Suprapubic skin (tissue), 4 donors: ENCODE measurements around the gene CRABP1. TPM values are rescaled to one million over a fixed set of nuclear protein-coding genes. Genes with fewer than 3 reads are reported as not detected.
"Not testable (repeated sequence)": the region's sequence is repeated elsewhere in the genome, so short reads cannot be mapped to it uniquely, and the experiment has no call there.

Experiments used
- DNase-seq, 2 donors: peaks; one replicate each; pipeline ENCODE4 v3.0.0-alpha.2; 2019; ENCODE audit warnings: low spot score in 2 of 2
- H3K27ac ChIP-seq: fragments of 200-600 bp; sonication (generic); one replicate; pipeline ENCODE4 v1.5.1; 2019
- H3K27me3 ChIP-seq: fragments of 200-600 bp; sonication (generic); one replicate; pipeline ENCODE4 v1.5.1; 2019
- H3K36me3 ChIP-seq: fragments of 200-600 bp; sonication (generic); one replicate; pipeline ENCODE4 v1.5.1; 2019
- H3K4me1 ChIP-seq: fragments of 200-600 bp; sonication (generic); one replicate; pipeline ENCODE4 v1.5.1; 2019
- H3K4me3 ChIP-seq: fragments of 200-600 bp; sonication (generic); one replicate; pipeline ENCODE4 v1.5.1; 2019; ENCODE audit warnings: mild to moderate bottlenecking
- H3K9me3 ChIP-seq: fragments of 200-600 bp; sonication (generic); one replicate; pipeline ENCODE4 v1.5.1; 2019
- EP300 ChIP-seq: sonication (generic); formaldehyde crosslinking; IDR thresholded peaks from one replicate; pipeline ENCODE4 v1.6.1; 2017; ENCODE audit warnings: antibody characterized with exemption
- POLR2A ChIP-seq, 2 donors: fragments of 450-650 bp; IDR thresholded peaks; one replicate each; pipeline ENCODE4 v1.6.1; 2017; ENCODE audit warnings: antibody characterized with exemption in 2 of 2, mild to moderate bottlenecking in 2 of 2, moderate library complexity in 2 of 2
- POLR2AphosphoS5 ChIP-seq, 3 donors: sonication (generic); formaldehyde crosslinking; IDR thresholded peaks; one replicate each; pipeline ENCODE4 v1.6.1; 2017; ENCODE audit warnings: antibody characterized with exemption in 3 of 3
- WGBS: methylation state at CpG from one replicate; pipeline ENCODE4 v1.1.5; 2018; 5-methylcytosine and 5-hydroxymethylcytosine counted together
- total RNA-seq, 4 donors: library from RNA; depleted of rRNA; stranded (reverse); fragments of >200 nt; gene quantifications; one replicate each; pipeline ENCODE4 v1.1.0, GENCODE V29; 2016
- TF ChIP-seq, protein P1 (sequence below), 2 donors: fragments of 200-600 bp in 1 of 2; fragments of 450-650 bp in 1 of 2; sonication (generic) in 1 of 2; IDR thresholded peaks; one replicate each; pipeline ENCODE4 v1.5.1; 2016 to 2019; ENCODE audit warnings: antibody characterized with exemption in 2 of 2, mild to moderate bottlenecking in 1 of 2, moderate library complexity in 1 of 2

The CRABP1 gene
- total RNA-seq, 4 donors from 2014 or later, result 2.6 to 8.7 (median 8.5) TPM; not detected in 1

DNA sequence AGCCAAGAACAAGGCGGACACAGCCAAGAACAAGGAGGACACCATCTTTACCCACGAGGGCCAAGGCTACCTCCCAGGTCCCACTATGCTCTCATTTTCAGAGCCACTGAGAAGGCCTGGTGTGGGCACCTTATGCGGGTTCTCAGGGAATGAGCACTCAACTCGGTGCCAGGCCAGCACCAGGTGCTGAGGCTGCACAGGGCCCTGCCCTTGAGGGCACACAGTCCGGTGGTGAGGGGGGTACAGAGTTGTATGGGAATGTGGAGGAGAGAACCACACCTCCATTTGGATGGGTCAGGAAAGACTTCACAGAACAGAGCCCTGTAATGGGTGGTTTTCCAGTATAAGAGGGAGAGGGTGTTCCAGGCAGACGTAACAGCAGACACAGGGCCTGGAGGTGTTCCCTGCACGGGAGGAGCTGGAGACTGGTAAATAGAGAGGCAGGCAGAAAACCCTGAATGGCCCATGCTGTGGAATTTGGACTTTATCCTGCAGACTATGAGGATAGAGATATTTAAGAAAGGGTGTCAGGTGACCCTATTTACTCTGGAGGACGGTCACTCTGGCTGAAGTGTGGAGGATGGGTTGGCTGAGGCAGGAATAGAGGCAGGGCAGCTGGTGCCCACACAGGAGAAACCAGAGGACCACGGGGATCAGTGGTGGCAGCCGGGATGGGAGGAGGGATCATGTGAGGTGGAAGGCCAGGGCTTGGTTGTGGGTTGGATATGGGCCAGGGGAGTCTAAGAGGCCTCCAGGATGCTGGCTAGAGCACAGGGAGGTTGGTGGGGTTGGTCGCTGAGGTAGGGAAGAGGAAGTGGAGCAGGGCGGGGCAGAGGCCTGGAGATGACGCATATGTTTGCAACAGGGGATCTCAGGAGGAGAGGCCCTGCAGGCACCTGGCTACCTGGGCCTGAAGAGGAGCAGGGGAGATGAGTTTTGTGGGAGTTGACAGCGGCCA, 34.6 kb downstream of the CRABP1 start:
- Histone ChIP-seq H3K4me3 (no peak overlapping the region), H3K9me3 (no peaks in the 10 kb centered on the region), H3K36me3 (no peaks in the 10 kb centered on the region), H3K4me1 (peaks cover 5% of the 10 kb centered on the region), H3K27me3 (no peaks in the 10 kb centered on the region), H3K27ac (no peak overlapping the region)
- TF ChIP-seq EP300 (no peak), POLR2A (IDR thresholded peaks at IDR 0.05) (no peak), POLR2AphosphoS5 (IDR thresholded peaks at IDR 0.05) (no peak)
- TF ChIP-seq, protein P1, sequence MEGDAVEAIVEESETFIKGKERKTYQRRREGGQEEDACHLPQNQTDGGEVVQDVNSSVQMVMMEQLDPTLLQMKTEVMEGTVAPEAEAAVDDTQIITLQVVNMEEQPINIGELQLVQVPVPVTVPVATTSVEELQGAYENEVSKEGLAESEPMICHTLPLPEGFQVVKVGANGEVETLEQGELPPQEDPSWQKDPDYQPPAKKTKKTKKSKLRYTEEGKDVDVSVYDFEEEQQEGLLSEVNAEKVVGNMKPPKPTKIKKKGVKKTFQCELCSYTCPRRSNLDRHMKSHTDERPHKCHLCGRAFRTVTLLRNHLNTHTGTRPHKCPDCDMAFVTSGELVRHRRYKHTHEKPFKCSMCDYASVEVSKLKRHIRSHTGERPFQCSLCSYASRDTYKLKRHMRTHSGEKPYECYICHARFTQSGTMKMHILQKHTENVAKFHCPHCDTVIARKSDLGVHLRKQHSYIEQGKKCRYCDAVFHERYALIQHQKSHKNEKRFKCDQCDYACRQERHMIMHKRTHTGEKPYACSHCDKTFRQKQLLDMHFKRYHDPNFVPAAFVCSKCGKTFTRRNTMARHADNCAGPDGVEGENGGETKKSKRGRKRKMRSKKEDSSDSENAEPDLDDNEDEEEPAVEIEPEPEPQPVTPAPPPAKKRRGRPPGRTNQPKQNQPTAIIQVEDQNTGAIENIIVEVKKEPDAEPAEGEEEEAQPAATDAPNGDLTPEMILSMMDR (IDR thresholded peaks at IDR 0.05), result no peak
- WGBS, result 68% methylated on average over 14 of the region's 14 CpGs
- DNase-seq, result no peak

DNA sequence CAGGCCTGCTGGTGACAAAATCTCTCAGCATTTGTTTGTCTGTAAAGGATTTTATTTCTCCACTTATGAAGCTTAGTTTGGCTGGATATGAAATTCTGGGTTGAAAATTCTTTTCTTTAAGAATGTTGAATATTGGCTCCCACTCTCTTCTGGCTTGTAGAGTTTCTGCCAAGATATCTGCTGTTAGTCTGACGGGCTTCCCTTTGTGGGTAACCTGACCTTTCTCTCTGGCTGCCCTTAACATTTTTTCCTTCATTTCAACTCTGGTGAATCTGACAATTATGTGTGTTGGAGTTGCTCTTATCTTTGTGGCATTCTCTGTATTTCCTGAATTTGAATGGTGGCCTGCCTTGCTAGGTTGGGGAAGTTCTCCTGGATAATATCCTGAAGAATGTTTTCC, 40.0 kb downstream of the CRABP1 start:
- H3K27me3 ChIP-seq, DNase-seq, H3K36me3 ChIP-seq, H3K4me1 ChIP-seq, H3K4me3 ChIP-seq, H3K27ac ChIP-seq, H3K9me3 ChIP-seq: not testable (repeated sequence)
- 72% methylated on average over 1 of the region's 1 CpG for WGBS

DNA sequence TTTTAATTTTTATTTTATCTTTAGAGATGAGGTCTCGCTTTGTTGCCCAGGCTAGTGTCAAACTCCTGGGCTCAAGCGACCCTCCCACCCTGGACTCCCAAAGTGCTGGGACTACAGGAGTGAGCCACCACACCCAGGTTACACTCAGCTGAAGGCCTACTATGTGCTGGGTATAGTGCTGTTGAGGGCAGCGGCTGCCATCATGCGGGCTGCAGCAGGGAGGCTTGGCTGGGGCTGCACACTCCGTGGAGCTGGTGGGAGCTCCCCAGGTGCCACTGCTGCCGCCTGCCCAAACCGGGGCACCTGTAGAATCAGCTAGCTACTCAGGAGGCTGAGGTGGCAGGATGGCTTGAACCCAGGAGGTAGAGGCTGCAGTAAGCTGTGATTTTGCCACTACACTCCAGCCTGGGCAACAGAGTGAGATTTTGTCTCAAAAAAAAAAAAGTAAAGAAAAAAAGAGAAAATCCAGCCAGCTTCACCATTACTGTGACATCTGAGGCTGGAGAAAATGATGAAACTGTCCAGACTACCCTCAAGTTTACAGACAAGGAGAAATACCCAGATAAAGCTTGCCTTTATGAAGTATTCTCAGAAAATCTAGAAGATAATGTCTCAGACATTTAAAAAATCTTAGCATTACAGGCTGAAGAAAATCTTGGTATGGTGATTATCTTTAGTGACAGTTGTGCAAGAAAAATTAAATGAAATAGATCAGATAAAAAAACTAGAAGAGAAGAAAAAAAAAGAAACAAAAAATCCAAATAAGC, 42.1 kb downstream of the CRABP1 start:
- TF ChIP-seq, protein P1 (IDR thresholded peaks at IDR 0.05), result no peak
- no peak for TF ChIP-seq POLR2A (IDR thresholded peaks at IDR 0.05)
- Histone ChIP-seq H3K27me3 (peaks cover 15% of the 10 kb centered on the region), H3K9me3 (no peaks in the 10 kb centered on the region), H3K27ac (no peak overlapping the region), H3K4me1 (no peaks in the 10 kb centered on the region), H3K36me3 (no peaks in the 10 kb centered on the region), H3K4me3 (no peak overlapping the region)
- no peak for DNase-seq
- WGBS, result 77% methylated on average over 7 of the region's 7 CpGs

DNA sequence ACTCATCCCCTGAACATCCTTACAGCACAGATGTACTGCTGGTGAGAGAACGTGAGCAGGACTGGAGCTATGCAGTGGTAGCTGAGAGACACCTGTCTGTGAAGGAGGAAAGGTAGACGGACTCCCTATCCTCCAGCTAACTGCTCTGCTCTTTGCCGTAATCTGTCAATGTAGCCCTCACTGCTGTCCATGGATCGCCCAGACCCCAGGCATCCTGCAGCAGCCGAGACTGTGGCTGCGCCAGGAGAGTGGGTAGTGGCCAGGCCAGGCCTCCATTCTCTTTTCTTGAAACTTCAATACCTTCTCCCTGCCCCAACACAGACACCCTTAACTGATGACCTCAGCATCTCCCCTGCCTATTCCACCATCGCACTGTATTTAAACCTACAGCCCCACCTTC, 44.5 kb downstream of the CRABP1 start:
- Histone ChIP-seq H3K36me3 (no peaks in the 10 kb centered on the region), H3K27ac (no peak overlapping the region), H3K9me3 (no peaks in the 10 kb centered on the region), H3K4me1 (peaks cover 6% of the 10 kb centered on the region), H3K4me3 (no peak overlapping the region), H3K27me3 (peaks cover 15% of the 10 kb centered on the region)
- DNase-seq, result peak; percentile 7 to 24
- 93% methylated on average over 7 of the region's 7 CpGs for WGBS
- TF ChIP-seq, protein P1 (IDR thresholded peaks at IDR 0.05), result no peak
- TF ChIP-seq POLR2AphosphoS5 (IDR thresholded peaks at IDR 0.05), result no peak
- TF ChIP-seq POLR2A (IDR thresholded peaks at IDR 0.05), result no peak
- TF ChIP-seq EP300, result no peak

DNA sequence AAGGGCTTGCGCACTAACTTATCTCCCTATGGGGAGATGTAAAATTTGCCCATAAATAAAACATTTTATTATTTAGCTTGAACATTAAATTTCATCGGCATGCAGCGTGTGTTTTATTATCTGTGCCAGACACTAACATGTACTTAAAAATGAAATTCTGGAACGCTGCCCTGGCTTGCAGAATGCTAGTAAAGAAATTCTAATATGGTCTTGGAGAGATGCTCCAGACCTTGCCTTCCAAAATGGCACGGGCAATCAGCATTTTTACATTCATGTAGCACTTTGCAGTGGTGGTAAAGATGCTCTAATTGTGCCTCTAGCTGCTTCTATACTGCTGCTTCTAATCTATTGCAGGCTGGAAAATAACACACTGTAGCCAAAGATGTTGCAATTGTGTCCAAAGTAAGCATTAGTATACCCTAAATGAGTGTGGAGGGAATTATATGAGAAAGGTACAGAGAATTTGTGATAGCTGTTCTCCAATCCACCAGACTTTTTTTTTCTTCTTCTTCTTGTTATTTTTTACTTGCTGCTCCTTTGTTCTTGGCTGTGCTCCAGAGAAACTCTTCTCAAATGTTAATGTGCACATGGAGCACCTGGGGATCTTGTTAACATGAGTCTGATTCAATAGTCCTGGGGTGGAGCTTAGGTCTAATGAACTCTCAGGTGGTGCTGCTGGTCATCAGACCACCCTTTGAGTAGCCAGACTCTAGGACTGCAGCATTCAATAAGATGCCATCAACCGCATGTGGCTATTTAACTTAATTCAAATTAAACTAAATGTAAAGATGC, 47.3 kb downstream of the CRABP1 start:
- H3K9me3 ChIP-seq, result no peaks in the 10 kb centered on the region
- TF ChIP-seq EP300 (no peak), POLR2A (IDR thresholded peaks at IDR 0.05) (no peak), POLR2AphosphoS5 (IDR thresholded peaks at IDR 0.05) (no peak)
- TF ChIP-seq, protein P1 (IDR thresholded peaks at IDR 0.05), result no peak
- WGBS, result 47% methylated on average over 6 of the region's 6 CpGs
- H3K27ac ChIP-seq, result no peak overlapping the region
- no peaks in the 10 kb centered on the region for H3K36me3 ChIP-seq
- H3K4me1 ChIP-seq, result peaks cover 8% of the 10 kb centered on the region
- H3K27me3 ChIP-seq, result peaks cover 15% of the 10 kb centered on the region
- no peak overlapping the region for H3K4me3 ChIP-seq
- DNase-seq, result peak in 1 of 2 donors; percentile 7
